Ascending aorta (tissue), 2 donors: Measurements from ENCODE around the gene SH2D3C. TPM values are rescaled to one million over a fixed set of nuclear protein-coding genes. Genes with fewer than 3 reads are reported as not detected.

Experiments
- DNase-seq, 2 donors: peaks; one replicate each; pipeline ENCODE4 v3.0.0-alpha.2; 2019; ENCODE audit warnings: low spot score in 2 of 2
- H3K27ac ChIP-seq, 2 donors: fragments of 200-600 bp; sonication (generic); one replicate each; pipeline ENCODE4 v1.5.1; 2016 to 2017; ENCODE audit warnings: mild to moderate bottlenecking in 1 of 2
- H3K27me3 ChIP-seq: fragments of 200-600 bp; sonication (generic); one replicate; pipeline ENCODE4 v1.5.1; 2017
- H3K36me3 ChIP-seq, 2 donors: fragments of 200-600 bp; sonication (generic); one replicate each; pipeline ENCODE4 v1.5.1; 2016
- H3K4me1 ChIP-seq, 2 donors: fragments of 200-600 bp; sonication (generic); one replicate each; pipeline ENCODE4 v1.5.1; 2016 to 2017; ENCODE audit warnings: mild to moderate bottlenecking in 1 of 2
- H3K4me3 ChIP-seq, 2 donors: fragments of 200-600 bp; sonication (generic); one replicate each; pipeline ENCODE4 v1.5.1; 2016 to 2017; ENCODE audit warnings: mild to moderate bottlenecking in 1 of 2
- H3K9me3 ChIP-seq, 2 donors: fragments of 200-600 bp; sonication (generic); one replicate each; pipeline ENCODE4 v1.5.1; 2016
- intact Hi-C: fragments of 100-400 bp; cut with DNase I; formaldehyde crosslinking; loops from one replicate; pipeline ENCODE4 v1.15.1; 2023
- total RNA-seq: library from RNA; depleted of rRNA; stranded (reverse); fragments of >200 nt; gene quantifications from one replicate; pipeline ENCODE4 v1.1.0, GENCODE V29; 2016
- TF ChIP-seq, protein P1 (sequence below), 3 experiments: fragments of 200-600 bp in 2 of 3; fragments of 450-650 bp in 1 of 3; sonication (generic) in 2 of 3; IDR thresholded peaks; one replicate each; pipeline ENCODE4 v1.5.1; 2016 to 2019; ENCODE audit warnings: antibody characterized with exemption in 3 of 3, mild to moderate bottlenecking in 1 of 3, moderate library complexity in 1 of 3

Gene SH2D3C
- total RNA-seq, 1 donor from 2014 or later, result 49.5 TPM

GRCh38 chr9:127729522-127730256 lies 48.8 kb downstream of the SH2D3C start:
- H3K36me3 ChIP-seq, result peaks cover 0 to 19% of the 10 kb centered on the region in 2 donors
- peaks cover 7% of the 10 kb centered on the region in 2 donors for H3K4me1 ChIP-seq
- TF ChIP-seq, protein P1, sequence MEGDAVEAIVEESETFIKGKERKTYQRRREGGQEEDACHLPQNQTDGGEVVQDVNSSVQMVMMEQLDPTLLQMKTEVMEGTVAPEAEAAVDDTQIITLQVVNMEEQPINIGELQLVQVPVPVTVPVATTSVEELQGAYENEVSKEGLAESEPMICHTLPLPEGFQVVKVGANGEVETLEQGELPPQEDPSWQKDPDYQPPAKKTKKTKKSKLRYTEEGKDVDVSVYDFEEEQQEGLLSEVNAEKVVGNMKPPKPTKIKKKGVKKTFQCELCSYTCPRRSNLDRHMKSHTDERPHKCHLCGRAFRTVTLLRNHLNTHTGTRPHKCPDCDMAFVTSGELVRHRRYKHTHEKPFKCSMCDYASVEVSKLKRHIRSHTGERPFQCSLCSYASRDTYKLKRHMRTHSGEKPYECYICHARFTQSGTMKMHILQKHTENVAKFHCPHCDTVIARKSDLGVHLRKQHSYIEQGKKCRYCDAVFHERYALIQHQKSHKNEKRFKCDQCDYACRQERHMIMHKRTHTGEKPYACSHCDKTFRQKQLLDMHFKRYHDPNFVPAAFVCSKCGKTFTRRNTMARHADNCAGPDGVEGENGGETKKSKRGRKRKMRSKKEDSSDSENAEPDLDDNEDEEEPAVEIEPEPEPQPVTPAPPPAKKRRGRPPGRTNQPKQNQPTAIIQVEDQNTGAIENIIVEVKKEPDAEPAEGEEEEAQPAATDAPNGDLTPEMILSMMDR (IDR thresholded peaks at IDR 0.05), result no peak
- no peak for DNase-seq
- intact Hi-C loops, result no loop called here
- no peaks in the 10 kb centered on the region for H3K27me3 ChIP-seq
- no peak overlapping the region for H3K27ac ChIP-seq
- H3K9me3 ChIP-seq, result no peaks in the 10 kb centered on the region
- no peak overlapping the region for H3K4me3 ChIP-seq

DNA sequence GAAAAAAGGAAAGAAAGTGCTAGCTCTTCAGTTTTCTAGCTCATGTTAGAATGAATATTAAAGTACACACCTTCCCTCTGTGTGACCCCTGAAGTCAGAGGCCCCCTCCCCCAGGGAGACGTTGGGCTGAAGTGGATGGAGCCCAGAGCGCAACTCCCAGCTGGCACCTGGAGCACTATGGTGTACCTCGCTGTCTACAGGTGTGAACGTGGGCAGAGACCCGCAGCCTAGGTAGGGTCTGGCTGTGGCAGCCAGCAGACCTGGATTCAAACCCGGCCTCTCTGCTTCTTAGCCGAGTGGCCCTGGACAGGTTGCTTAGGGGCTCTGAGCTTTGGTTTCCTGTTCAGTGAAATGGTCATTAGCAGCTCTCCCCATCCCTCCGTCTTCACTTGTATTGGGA lies 49.7 kb downstream of the SH2D3C start:
- Histone ChIP-seq H3K4me1 (peaks cover 2 to 9% of the 10 kb centered on the region in 2 donors), H3K27ac (no peak overlapping the region), H3K9me3 (no peaks in the 10 kb centered on the region), H3K27me3 (no peaks in the 10 kb centered on the region), H3K36me3 (peaks cover 0 to 19% of the 10 kb centered on the region in 2 donors), H3K4me3 (no peak overlapping the region)
- intact Hi-C loops, result no loop called here
- TF ChIP-seq, protein P1 (IDR thresholded peaks at IDR 0.05), result no peak
- DNase-seq, result no peak

GRCh38 chr9:127726871-127727270 lies 51.6 kb downstream of the SH2D3C start:
- peaks cover 0 to 8% of the 10 kb centered on the region in 2 donors for H3K36me3 ChIP-seq

GRCh38 chr9:127724012-127724411 lies 54.5 kb downstream of the SH2D3C start:
- H3K27ac ChIP-seq, result no peak overlapping the region
- TF ChIP-seq, protein P1 (IDR thresholded peaks at IDR 0.05), result no peak
- DNase-seq, result no peak
- intact Hi-C loops, result loop anchor here (5.0 kb wide), 1 partner anchor 212 kb away; no protein-coding TSS in a partner anchor
- H3K9me3 ChIP-seq, result no peaks in the 10 kb centered on the region
- no peaks in the 10 kb centered on the region for H3K27me3 ChIP-seq
- H3K4me1 ChIP-seq, result peaks cover 2 to 11% of the 10 kb centered on the region in 2 donors
- H3K4me3 ChIP-seq, result no peak overlapping the region
- no peaks in the 10 kb centered on the region for H3K36me3 ChIP-seq

More at GRCh38 chr9:127726871-127727270, 51.6 kb downstream of the SH2D3C start:
- Histone ChIP-seq H3K27ac (no peak overlapping the region), H3K9me3 (no peaks in the 10 kb centered on the region), H3K27me3 (no peaks in the 10 kb centered on the region), H3K4me3 (no peak overlapping the region), H3K4me1 (peaks cover 2 to 11% of the 10 kb centered on the region in 2 donors)
- DNase-seq, result no peak
- TF ChIP-seq, protein P1 (IDR thresholded peaks at IDR 0.05), result no peak
- intact Hi-C loops, result no loop called here

- TF ChIP-seq, protein P1 (IDR thresholded peaks at IDR 0.05), result no peak
- H3K36me3 ChIP-seq, result no peaks in the 10 kb centered on the region
- intact Hi-C loops, result loop anchor here (5.0 kb wide), 1 partner anchor 211 kb away; no protein-coding TSS in a partner anchor
- H3K4me3 ChIP-seq, result no peak overlapping the region
- no peaks in the 10 kb centered on the region for H3K9me3 ChIP-seq
- DNase-seq, result no peak
- peaks cover 2 to 11% of the 10 kb centered on the region in 2 donors for H3K4me1 ChIP-seq
- no peak overlapping the region for H3K27ac ChIP-seq
- no peaks in the 10 kb centered on the region for H3K27me3 ChIP-seq
Observed at GRCh38 chr9:127723444-127723843, 55.0 kb downstream of the SH2D3C start.
